Hepatocyte (in vitro differentiated cells): ENCODE results near the gene CCR5.

ENCODE experiments used
- EZH2 ChIP-seq: fragments of 200-600 bp; sonication (generic); IDR thresholded peaks from 2 replicates; pipeline ENCODE4 v1.6.1; 2016; ENCODE audit warnings: antibody characterized with exemption, mild to moderate bottlenecking, borderline replicate concordance
- TF ChIP-seq, protein P1 (sequence below): fragments of 200-600 bp; sonication (generic); IDR thresholded peaks from 2 replicates; pipeline ENCODE4 v1.5.1; 2016; ENCODE audit warnings: antibody characterized with exemption, mild to moderate bottlenecking; ENCODE audit not compliant: poor library complexity

DNA sequence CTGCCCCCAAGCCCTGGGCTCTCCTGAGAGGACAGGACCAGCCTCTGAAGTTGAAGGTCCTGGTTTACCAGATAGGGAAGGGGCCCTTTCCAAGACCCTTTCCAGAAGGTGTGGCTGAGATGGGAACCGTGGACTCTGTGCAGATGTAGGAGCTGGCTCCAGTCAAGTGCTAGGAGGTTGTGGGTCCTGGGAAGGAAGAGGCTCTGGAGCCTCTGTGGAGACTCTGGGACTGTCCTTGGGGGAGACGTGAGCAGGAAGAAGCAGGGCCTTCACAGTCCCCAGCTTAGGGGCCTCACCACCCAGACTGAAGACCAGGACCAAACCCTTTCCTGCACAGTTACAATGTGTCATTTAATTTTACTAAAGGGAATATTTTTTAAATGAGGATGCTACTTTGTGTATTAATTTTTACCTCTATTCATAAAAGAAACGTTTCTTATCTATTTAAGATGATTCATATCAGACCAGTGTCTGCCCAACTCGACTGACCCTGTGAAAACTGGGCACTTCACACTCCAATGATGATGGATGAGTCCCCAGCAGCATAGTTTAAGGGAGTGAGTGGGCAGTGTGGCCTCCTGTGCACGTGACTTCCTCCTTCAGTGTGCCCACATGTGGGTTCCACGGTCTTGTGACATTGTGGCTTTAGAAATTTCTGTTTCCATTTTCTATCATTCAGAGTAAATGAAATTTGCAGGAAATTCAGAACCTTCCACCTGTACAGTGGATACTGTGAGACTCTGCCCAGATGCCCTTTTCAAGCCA is 25.2 kb downstream of the CCR5 start:
- TF ChIP-seq, protein P1, sequence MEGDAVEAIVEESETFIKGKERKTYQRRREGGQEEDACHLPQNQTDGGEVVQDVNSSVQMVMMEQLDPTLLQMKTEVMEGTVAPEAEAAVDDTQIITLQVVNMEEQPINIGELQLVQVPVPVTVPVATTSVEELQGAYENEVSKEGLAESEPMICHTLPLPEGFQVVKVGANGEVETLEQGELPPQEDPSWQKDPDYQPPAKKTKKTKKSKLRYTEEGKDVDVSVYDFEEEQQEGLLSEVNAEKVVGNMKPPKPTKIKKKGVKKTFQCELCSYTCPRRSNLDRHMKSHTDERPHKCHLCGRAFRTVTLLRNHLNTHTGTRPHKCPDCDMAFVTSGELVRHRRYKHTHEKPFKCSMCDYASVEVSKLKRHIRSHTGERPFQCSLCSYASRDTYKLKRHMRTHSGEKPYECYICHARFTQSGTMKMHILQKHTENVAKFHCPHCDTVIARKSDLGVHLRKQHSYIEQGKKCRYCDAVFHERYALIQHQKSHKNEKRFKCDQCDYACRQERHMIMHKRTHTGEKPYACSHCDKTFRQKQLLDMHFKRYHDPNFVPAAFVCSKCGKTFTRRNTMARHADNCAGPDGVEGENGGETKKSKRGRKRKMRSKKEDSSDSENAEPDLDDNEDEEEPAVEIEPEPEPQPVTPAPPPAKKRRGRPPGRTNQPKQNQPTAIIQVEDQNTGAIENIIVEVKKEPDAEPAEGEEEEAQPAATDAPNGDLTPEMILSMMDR: no peak
- no peak for TF ChIP-seq EZH2
